OCI-LY7 (cell line): ENCODE results near the gene B3GAT1. TPM values are rescaled to one million over a fixed set of nuclear protein-coding genes. Genes with fewer than 3 reads are reported as not detected.

ENCODE experiments used
- BruUV-seq: library from RNA; stranded (reverse); fragments of 400-500 nt; replicated peaks from 2 replicates; lab custom pipeline; 2021; lab: Mats Ljungman, UMichigan
- CTCF ChIA-PET: fragments of 300-600 bp; sonication (Branson Sonifier 250); formaldehyde crosslinking; loops from one replicate; lab custom pipeline; 2022; ENCODE audit warnings: antibody characterized with exemption; ENCODE audit not compliant: unreplicated experiment; lab: Charles Lee
- POLR2A ChIA-PET: fragments of 300-600 bp; sonication (Branson Sonifier 250); formaldehyde crosslinking; loops from one replicate; lab custom pipeline; 2022; ENCODE audit warnings: antibody characterized with exemption; lab: Charles Lee
- DNase-seq: peaks from one replicate; pipeline ENCODE4 v3.0.0-alpha.2; 2015; ENCODE audit warnings: low spot score
- H2AFZ ChIP-seq: fragments of 200-600 bp; sonication (generic), shearing (Covaris generic); 2 replicates; pipeline ENCODE4 v1.6.1; 2014; ENCODE audit warnings: mild to moderate bottlenecking, antibody characterized with exemption, low read length, moderate library complexity
- H3K27ac ChIP-seq: fragments of 200-600 bp; sonication (generic); 2 replicates; pipeline ENCODE4 v1.5.1; 2014; ENCODE audit warnings: mixed run types, low read depth, mild to moderate bottlenecking, moderate library complexity, low read length, inconsistent platforms; ENCODE audit not compliant: poor library complexity, severe bottlenecking
- H3K36me3 ChIP-seq: fragments of 200-600 bp; sonication (generic); 2 replicates; pipeline ENCODE4 v1.6.1; 2014; ENCODE audit warnings: mild to moderate bottlenecking, antibody characterized with exemption, low read length, moderate library complexity, mixed read lengths; ENCODE audit not compliant: insufficient read depth
- H3K4me1 ChIP-seq: fragments of 200-600 bp; sonication (generic); 2 replicates; pipeline ENCODE4 v1.5.1; 2014; ENCODE audit warnings: mild to moderate bottlenecking, low read length; ENCODE audit not compliant: insufficient read depth, poor library complexity, severe bottlenecking
- H3K4me2 ChIP-seq: fragments of 200-600 bp; sonication (generic); 2 replicates; pipeline ENCODE4 v1.6.1; 2014; ENCODE audit warnings: mild to moderate bottlenecking, low read length
- H3K4me3 ChIP-seq: fragments of 200-600 bp; sonication (generic); 2 replicates; pipeline ENCODE4 v1.5.1; 2014; ENCODE audit warnings: mild to moderate bottlenecking, low read depth, low read length; ENCODE audit not compliant: poor library complexity, severe bottlenecking
- H3K79me2 ChIP-seq: fragments of 200-600 bp; sonication (generic); 2 replicates; pipeline ENCODE4 v1.6.1; 2016; ENCODE audit warnings: low read depth, mild to moderate bottlenecking, low read length, moderate library complexity, mixed read lengths; ENCODE audit not compliant: insufficient read depth
- H3K9me2 ChIP-seq: fragments of 200-600 bp; sonication (generic); 2 replicates; pipeline ENCODE4 v1.6.1; 2016; ENCODE audit warnings: mild to moderate bottlenecking, low read length, mixed read lengths; ENCODE audit not compliant: insufficient read depth
- H3K9me3 ChIP-seq: fragments of 200-600 bp; sonication (generic); 2 replicates; pipeline ENCODE4 v1.6.1; 2014; ENCODE audit warnings: mild to moderate bottlenecking, mixed run types, low read length, mixed read lengths
- H4K20me1 ChIP-seq: fragments of 200-600 bp; sonication (generic); 2 replicates; pipeline ENCODE4 v1.6.1; 2014; ENCODE audit warnings: mild to moderate bottlenecking, antibody characterized with exemption, low read length, moderate library complexity, mixed read lengths; ENCODE audit not compliant: insufficient read depth
- EZH2phosphoT487 ChIP-seq: fragments of 200-600 bp; sonication (generic); IDR thresholded peaks from 2 replicates; pipeline ENCODE4 v1.6.1; 2018; ENCODE audit warnings: low read depth, borderline replicate concordance, mild to moderate bottlenecking, mixed run types, antibody characterized with exemption, low read length, moderate library complexity, mixed read lengths
- intact Hi-C: fragments of 100-400 bp; cut with micrococcal nuclease; formaldehyde crosslinking; loops from one replicate; pipeline ENCODE4 v1.10.0; 2022; ENCODE audit not compliant: unreplicated experiment
- total RNA-seq, 2 experiments: library from RNA; depleted of rRNA in 1 of 2; stranded (reverse); fragments of >200 nt in 1 of 2; shearing (Covaris generic) in 1 of 2; gene quantifications; 2 replicates each; pipeline ENCODE4 v1.2.3, GENCODE V29; 2014 to 2022
- TF ChIP-seq, protein P1 (sequence below): fragments of 200-600 bp; sonication (generic); conservative IDR thresholded peaks from 2 replicates; pipeline ENCODE4 v1.5.1; 2014; ENCODE audit warnings: mild to moderate bottlenecking, antibody characterized with exemption, low read length, moderate library complexity, mixed read lengths

The B3GAT1 gene
- total RNA-seq, 2 experiments from 2014 or later = not detected

DNA sequence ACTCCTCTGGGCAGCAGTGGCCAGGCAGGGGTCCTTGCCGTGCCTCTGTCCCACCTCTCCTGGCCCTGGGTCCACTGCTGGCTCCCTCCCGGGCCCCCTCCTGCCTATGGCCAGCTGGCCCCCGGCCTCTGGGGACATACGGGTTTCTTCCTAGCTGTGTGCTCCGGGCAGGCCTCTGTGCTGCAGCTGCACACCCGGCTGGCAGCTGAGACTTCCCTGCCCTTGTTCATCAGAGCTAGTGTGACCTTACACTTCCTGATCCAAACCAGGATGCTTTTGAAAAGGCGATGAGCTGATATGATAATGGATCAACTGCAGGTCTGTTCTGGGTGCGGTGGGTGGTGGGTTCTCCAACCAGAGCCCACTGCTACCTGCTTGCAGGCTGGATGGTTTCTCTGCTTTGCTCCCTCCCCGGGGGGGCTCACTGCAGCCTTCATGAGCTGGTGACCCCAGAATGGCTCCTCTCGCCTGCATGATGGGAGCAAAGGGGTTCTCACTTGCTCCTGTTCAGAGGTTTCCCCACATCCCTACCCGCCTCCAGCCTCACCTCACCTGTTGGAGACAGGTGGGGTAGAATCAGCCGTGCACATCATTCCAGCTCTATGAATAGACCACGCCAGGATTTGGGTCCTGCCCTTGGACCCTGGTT, 13.3 kb downstream of the B3GAT1 start:
- H4K20me1 ChIP-seq = no peaks in the 10 kb centered on the region
- no peak overlapping the region for H3K27ac ChIP-seq
- intact Hi-C loops = no loop called here
- no peaks in the 10 kb centered on the region for H3K9me2 ChIP-seq
- no peaks in the 10 kb centered on the region for H3K4me1 ChIP-seq
- POLR2A ChIA-PET = no interaction called here
- H3K9me3 ChIP-seq = no peaks in the 10 kb centered on the region
- no peak for DNase-seq
- no peak overlapping the region for H2AFZ ChIP-seq
- H3K4me3 ChIP-seq = no peak overlapping the region
- H3K4me2 ChIP-seq = no peak overlapping the region
- CTCF ChIA-PET = no interaction called here
- BruUV-seq = no TSS peak
- H3K79me2 ChIP-seq = no peaks in the 10 kb centered on the region
- no peaks in the 10 kb centered on the region for H3K36me3 ChIP-seq
- TF ChIP-seq, protein P1, sequence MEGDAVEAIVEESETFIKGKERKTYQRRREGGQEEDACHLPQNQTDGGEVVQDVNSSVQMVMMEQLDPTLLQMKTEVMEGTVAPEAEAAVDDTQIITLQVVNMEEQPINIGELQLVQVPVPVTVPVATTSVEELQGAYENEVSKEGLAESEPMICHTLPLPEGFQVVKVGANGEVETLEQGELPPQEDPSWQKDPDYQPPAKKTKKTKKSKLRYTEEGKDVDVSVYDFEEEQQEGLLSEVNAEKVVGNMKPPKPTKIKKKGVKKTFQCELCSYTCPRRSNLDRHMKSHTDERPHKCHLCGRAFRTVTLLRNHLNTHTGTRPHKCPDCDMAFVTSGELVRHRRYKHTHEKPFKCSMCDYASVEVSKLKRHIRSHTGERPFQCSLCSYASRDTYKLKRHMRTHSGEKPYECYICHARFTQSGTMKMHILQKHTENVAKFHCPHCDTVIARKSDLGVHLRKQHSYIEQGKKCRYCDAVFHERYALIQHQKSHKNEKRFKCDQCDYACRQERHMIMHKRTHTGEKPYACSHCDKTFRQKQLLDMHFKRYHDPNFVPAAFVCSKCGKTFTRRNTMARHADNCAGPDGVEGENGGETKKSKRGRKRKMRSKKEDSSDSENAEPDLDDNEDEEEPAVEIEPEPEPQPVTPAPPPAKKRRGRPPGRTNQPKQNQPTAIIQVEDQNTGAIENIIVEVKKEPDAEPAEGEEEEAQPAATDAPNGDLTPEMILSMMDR = no peak
- no peak for TF ChIP-seq EZH2phosphoT487

GRCh38 chr11:134398079-134398444, 14.0 kb downstream of the B3GAT1 start:
- Histone ChIP-seq H3K79me2 (no peaks in the 10 kb centered on the region), H3K4me2 (no peak overlapping the region), H4K20me1 (no peaks in the 10 kb centered on the region), H2AFZ (no peak overlapping the region), H3K9me2 (no peaks in the 10 kb centered on the region), H3K4me3 (no peak overlapping the region), H3K9me3 (no peaks in the 10 kb centered on the region), H3K4me1 (no peaks in the 10 kb centered on the region), H3K27ac (no peak overlapping the region), H3K36me3 (no peaks in the 10 kb centered on the region)
- DNase-seq = no peak
- intact Hi-C loops = no loop called here
- POLR2A ChIA-PET = no interaction called here
- no TSS peak for BruUV-seq
- no peak for TF ChIP-seq EZH2phosphoT487
- TF ChIP-seq, protein P1 = no peak
- CTCF ChIA-PET = no interaction called here

GRCh38 chr11:134397304-134398078, 14.6 kb downstream of the B3GAT1 start:
- intact Hi-C loops = no loop called here
- ChIA-PET CTCF (no interaction called here), POLR2A (no interaction called here)
- Histone ChIP-seq H3K9me2 (no peaks in the 10 kb centered on the region), H3K36me3 (no peaks in the 10 kb centered on the region), H3K9me3 (no peaks in the 10 kb centered on the region), H4K20me1 (no peaks in the 10 kb centered on the region), H3K27ac (no peak overlapping the region), H3K79me2 (no peaks in the 10 kb centered on the region), H3K4me3 (no peak overlapping the region), H3K4me1 (no peaks in the 10 kb centered on the region), H2AFZ (no peak overlapping the region), H3K4me2 (no peak overlapping the region)
- TF ChIP-seq, protein P1 = no peak
- no TSS peak for BruUV-seq
- no peak for DNase-seq
